Measurements from ENCODE around the gene FAT1. TPM values are rescaled to one million over a fixed set of nuclear protein-coding genes. Genes with fewer than 3 reads are reported as not detected.
"Not testable (repeated sequence)": the region's sequence is repeated elsewhere in the genome, so short reads cannot be mapped to it uniquely, and the experiment has no call there.

The FAT1 gene
- polyA plus RNA-seq, 1 donor from 2014 or later = 19.8 TPM

DNA sequence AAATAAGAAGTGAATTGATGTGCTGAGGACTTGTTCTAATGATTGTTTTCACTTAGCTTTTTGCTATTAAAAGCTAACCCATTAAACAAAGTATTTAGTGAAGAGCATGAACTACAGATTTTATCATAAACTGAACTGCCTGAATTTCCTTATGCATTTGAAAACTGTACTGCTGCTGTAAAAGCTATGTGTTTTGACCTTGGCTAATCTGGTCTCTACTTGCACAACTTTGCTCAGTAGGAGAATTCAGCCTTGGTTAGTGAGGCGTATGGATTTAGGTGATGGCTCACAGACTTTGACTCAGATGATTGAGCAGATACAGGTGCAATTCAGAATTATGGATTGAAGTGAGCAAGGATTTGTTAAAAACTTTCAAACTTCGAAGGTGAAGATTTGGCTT is 38.7 kb upstream of the FAT1 start:
- Histone ChIP-seq H3K27ac (ENCODE audit: low read length) (no peak overlapping the region), H3F3A (ENCODE audit: insufficient read depth, low read length, poor library complexity, severe bottlenecking) (no peaks in the 10 kb centered on the region), H2AFZ (ENCODE audit: low read depth, low read length) (no peak overlapping the region), H3K9me2 (ENCODE audit: insufficient read depth, low read length) (no peaks in the 10 kb centered on the region), H3K4me2 (ENCODE audit: low read length) (no peak overlapping the region), H3K79me2 (replicated peaks; ENCODE audit: insufficient read depth, low read length) (no peaks in the 10 kb centered on the region), H3K9ac (ENCODE audit: low read length) (no peak overlapping the region), H3K4me3 (ENCODE audit: low read length) (no peak overlapping the region), H3K9me3 (ENCODE audit: low read length) (no peaks in the 10 kb centered on the region), H3K27me3 (ENCODE audit: insufficient read depth, low read depth, low read length) (no peaks in the 10 kb centered on the region), H3K36me3 (ENCODE audit: insufficient read depth, low read length) (no peaks in the 10 kb centered on the region), H4K20me1 (ENCODE audit: insufficient read depth) (no peaks in the 10 kb centered on the region)
- no peak for TF ChIP-seq TAF1 (IDR thresholded peaks at IDR 0.05; ENCODE audit: low read depth)
- no peak for TF ChIP-seq EP300 (conservative IDR thresholded peaks at IDR 0.05; ENCODE audit: poor library complexity, severe bottlenecking)
- TF ChIP-seq EZH2 (IDR thresholded peaks at IDR 0.05; ENCODE audit: borderline replicate concordance, insufficient read depth, low read length, poor library complexity, severe bottlenecking) = no peak
- TF ChIP-seq, protein P1, sequence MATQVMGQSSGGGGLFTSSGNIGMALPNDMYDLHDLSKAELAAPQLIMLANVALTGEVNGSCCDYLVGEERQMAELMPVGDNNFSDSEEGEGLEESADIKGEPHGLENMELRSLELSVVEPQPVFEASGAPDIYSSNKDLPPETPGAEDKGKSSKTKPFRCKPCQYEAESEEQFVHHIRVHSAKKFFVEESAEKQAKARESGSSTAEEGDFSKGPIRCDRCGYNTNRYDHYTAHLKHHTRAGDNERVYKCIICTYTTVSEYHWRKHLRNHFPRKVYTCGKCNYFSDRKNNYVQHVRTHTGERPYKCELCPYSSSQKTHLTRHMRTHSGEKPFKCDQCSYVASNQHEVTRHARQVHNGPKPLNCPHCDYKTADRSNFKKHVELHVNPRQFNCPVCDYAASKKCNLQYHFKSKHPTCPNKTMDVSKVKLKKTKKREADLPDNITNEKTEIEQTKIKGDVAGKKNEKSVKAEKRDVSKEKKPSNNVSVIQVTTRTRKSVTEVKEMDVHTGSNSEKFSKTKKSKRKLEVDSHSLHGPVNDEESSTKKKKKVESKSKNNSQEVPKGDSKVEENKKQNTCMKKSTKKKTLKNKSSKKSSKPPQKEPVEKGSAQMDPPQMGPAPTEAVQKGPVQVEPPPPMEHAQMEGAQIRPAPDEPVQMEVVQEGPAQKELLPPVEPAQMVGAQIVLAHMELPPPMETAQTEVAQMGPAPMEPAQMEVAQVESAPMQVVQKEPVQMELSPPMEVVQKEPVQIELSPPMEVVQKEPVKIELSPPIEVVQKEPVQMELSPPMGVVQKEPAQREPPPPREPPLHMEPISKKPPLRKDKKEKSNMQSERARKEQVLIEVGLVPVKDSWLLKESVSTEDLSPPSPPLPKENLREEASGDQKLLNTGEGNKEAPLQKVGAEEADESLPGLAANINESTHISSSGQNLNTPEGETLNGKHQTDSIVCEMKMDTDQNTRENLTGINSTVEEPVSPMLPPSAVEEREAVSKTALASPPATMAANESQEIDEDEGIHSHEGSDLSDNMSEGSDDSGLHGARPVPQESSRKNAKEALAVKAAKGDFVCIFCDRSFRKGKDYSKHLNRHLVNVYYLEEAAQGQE (IDR thresholded peaks at IDR 0.05; ENCODE audit: borderline replicate concordance) = no peak

DNA sequence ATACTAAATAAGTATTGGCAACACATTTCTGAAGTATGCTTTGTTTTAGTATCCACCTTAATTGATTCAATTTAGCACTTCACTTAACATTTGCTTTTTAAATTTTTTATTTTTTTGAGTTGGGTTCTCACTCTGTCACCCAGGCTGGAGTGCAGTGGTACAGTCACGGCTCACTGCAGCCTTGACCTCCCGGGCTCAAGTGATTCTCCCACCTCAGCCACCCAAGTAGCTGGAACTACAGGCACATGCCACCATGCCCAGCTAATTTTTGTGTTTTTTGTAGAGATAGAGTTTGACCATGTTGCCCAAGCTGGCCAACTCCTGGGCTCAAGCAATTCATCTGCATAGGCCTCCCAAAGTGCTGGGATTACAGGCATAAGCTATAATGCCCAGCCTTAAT is 38.3 kb upstream of the FAT1 start:
- not testable (repeated sequence) for H3K36me3 ChIP-seq (ENCODE audit: insufficient read depth, low read length); H3K9me3 ChIP-seq (ENCODE audit: low read length); H3K4me3 ChIP-seq (ENCODE audit: low read length); H4K20me1 ChIP-seq (ENCODE audit: insufficient read depth); H3K4me2 ChIP-seq (ENCODE audit: low read length); H2AFZ ChIP-seq (ENCODE audit: low read depth, low read length); H3K9me2 ChIP-seq (ENCODE audit: insufficient read depth, low read length); H3K79me2 ChIP-seq (replicated peaks; ENCODE audit: insufficient read depth, low read length); H3K9ac ChIP-seq (ENCODE audit: low read length); H3K27me3 ChIP-seq (ENCODE audit: insufficient read depth, low read depth, low read length); H3F3A ChIP-seq (ENCODE audit: insufficient read depth, low read length, poor library complexity, severe bottlenecking); H3K27ac ChIP-seq (ENCODE audit: low read length)

DNA sequence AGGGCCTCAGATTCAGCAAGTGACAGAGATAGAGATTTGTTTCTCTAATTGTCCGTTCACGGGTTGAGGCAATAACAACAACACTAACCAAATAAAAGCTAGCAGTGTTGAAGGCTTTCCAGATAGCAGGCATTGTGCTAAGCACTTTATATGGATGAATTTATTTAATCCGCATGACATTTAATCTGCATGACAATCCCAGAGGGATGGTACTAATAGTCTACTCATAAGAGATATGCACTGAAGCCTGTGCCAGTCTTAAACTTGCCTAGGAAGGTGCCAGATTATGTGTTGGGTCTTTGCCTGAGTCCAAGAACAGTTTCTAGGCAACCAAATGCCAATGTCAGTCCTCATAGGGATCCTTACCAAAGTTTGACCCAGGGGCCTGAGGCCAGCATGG is 37.7 kb upstream of the FAT1 start:
- Histone ChIP-seq H3K9me3 (ENCODE audit: low read length) (no peaks in the 10 kb centered on the region), H3K4me2 (ENCODE audit: low read length) (no peak overlapping the region), H3K36me3 (ENCODE audit: insufficient read depth, low read length) (no peaks in the 10 kb centered on the region), H3K79me2 (replicated peaks; ENCODE audit: insufficient read depth, low read length) (no peaks in the 10 kb centered on the region), H3K9me2 (ENCODE audit: insufficient read depth, low read length) (no peaks in the 10 kb centered on the region), H3K9ac (ENCODE audit: low read length) (no peak overlapping the region), H4K20me1 (ENCODE audit: insufficient read depth) (no peaks in the 10 kb centered on the region), H3K27ac (ENCODE audit: low read length) (no peak overlapping the region), H3F3A (ENCODE audit: insufficient read depth, low read length, poor library complexity, severe bottlenecking) (no peaks in the 10 kb centered on the region), H2AFZ (ENCODE audit: low read depth, low read length) (no peak overlapping the region), H3K4me3 (ENCODE audit: low read length) (no peak overlapping the region), H3K27me3 (ENCODE audit: insufficient read depth, low read depth, low read length) (no peaks in the 10 kb centered on the region)
- no peak for TF ChIP-seq POLR2AphosphoS5 (IDR thresholded peaks at IDR 0.05)
- TF ChIP-seq SMC3 (conservative IDR thresholded peaks at IDR 0.05; ENCODE audit: poor library complexity) = no peak

DNA sequence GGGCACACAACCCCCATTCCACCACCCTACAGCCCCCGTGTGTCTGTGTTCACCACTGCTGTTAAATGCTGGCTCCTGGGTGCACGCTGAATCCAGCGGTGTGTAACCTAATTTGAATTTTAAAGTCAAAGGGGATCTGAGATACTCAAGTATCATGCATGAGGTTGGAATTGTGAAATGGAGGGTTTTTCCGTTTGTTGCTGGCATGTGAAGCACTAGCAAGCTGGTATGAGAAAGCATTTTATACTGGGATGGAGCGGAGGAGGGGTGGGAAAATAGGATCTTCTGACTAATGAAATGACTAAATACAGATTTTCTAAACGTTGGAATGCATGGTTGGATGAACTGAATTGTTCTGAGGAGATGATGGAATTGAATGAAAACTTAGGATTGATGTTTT is 36.9 kb upstream of the FAT1 start:
- Histone ChIP-seq H3K27ac (ENCODE audit: low read length) (no peak overlapping the region), H3K9me3 (ENCODE audit: low read length) (no peaks in the 10 kb centered on the region), H3K9ac (ENCODE audit: low read length) (no peak overlapping the region), H3K36me3 (ENCODE audit: insufficient read depth, low read length) (no peaks in the 10 kb centered on the region), H3K79me2 (replicated peaks; ENCODE audit: insufficient read depth, low read length) (no peaks in the 10 kb centered on the region), H3K9me2 (ENCODE audit: insufficient read depth, low read length) (no peaks in the 10 kb centered on the region), H3F3A (ENCODE audit: insufficient read depth, low read length, poor library complexity, severe bottlenecking) (no peaks in the 10 kb centered on the region), H3K4me2 (ENCODE audit: low read length) (no peak overlapping the region), H2AFZ (ENCODE audit: low read depth, low read length) (no peak overlapping the region), H3K4me3 (ENCODE audit: low read length) (no peak overlapping the region), H3K27me3 (ENCODE audit: insufficient read depth, low read depth, low read length) (no peaks in the 10 kb centered on the region), H4K20me1 (ENCODE audit: insufficient read depth) (no peaks in the 10 kb centered on the region)
- no peak for TF ChIP-seq SMC3 (conservative IDR thresholded peaks at IDR 0.05; ENCODE audit: poor library complexity)
- TF ChIP-seq TAF1 (IDR thresholded peaks at IDR 0.05; ENCODE audit: low read depth) = no peak
- TF ChIP-seq, protein P1 (IDR thresholded peaks at IDR 0.05; ENCODE audit: borderline replicate concordance) = no peak

Data from neural cell (in vitro differentiated cells).